GM12892 (cell line): ENCODE results near the gene SET.
"Not testable (repeated sequence)": the region's sequence is repeated elsewhere in the genome, so short reads cannot be mapped to it uniquely, and the experiment has no call there.

Source experiments
- POLR2A ChIP-seq: IDR thresholded peaks from 2 replicates; pipeline ENCODE4 v1.6.1; 2011; ENCODE audit warnings: low read depth, low read length, control low read depth
- POLR2AphosphoS5 ChIP-seq: IDR thresholded peaks from 2 replicates; pipeline ENCODE4 v1.6.1; 2011; ENCODE audit warnings: low read depth, low read length, control low read depth
- TAF1 ChIP-seq: IDR thresholded peaks from 2 replicates; pipeline ENCODE4 v1.6.1; 2011; ENCODE audit warnings: low read depth, mild to moderate bottlenecking, control low read depth, low read length, borderline replicate concordance

- not testable (repeated sequence) for TF ChIP-seq POLR2A, POLR2AphosphoS5, TAF1
These were observed 10.2 kb downstream of the SET start for GRCh38 chr9:128699096-128699795.
